Measurements from ENCODE around the gene HMOX1.

Gene HMOX1

DNA sequence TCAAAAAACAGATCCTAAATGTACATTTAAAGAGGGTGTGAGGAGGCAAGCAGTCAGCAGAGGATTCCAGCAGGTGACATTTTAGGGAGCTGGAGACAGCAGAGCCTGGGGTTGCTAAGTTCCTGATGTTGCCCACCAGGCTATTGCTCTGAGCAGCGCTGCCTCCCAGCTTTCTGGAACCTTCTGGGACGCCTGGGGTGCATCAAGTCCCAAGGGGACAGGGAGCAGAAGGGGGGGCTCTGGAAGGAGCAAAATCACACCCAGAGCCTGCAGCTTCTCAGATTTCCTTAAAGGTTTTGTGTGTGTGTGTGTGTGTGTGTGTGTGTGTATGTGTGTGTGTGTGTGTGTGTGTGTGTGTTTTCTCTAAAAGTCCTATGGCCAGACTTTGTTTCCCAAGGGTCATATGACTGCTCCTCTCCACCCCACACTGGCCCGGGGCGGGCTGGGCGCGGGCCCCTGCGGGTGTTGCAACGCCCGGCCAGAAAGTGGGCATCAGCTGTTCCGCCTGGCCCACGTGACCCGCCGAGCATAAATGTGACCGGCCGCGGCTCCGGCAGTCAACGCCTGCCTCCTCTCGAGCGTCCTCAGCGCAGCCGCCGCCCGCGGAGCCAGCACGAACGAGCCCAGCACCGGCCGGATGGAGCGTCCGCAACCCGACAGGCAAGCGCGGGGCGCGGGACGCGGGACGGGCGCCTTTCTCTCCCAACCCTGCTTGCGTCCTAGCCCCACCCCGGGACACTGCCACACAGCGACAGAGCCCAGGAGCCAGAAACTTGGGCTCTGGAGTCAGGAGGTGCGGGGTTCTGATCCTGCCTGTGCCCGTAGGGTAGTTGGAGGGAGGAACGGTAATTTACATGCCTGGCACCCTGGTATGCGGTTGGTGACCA, at the start of gene HMOX1:
Gene HMOX1 (plus strand): TSS at position 560 of the 887 bp plus-strand sequence. CDS start 78 bp downstream, at position 638.
- peak; percentile 90 for DNase-seq (ENCODE audit: low read depth)

GRCh38 chr22:35332278-35332677, 48.6 kb upstream of the HMOX1 start:
- no peak for DNase-seq (ENCODE audit: low read depth)

DNA sequence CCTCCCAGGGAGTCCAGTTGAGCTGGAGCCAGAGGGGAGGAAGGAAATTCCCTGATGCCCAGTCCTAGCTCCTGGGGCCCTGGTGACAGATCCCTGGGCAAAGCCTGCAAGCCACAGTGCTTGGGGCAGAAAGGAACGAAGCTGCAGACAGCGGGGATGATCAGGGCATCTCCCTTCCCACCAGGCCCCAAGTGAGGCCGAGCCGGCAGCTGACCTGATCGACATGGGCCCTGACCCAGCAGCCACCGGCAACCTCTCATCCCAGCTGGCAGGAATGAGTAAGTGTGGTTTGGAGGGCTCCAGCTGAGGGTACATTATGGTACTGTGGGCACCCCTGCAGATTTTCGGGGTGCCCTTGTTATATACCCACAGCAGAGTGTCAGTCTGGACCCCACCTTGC, 47.7 kb upstream of the HMOX1 start:
- DNase-seq (ENCODE audit: low read depth) = no peak

DNA sequence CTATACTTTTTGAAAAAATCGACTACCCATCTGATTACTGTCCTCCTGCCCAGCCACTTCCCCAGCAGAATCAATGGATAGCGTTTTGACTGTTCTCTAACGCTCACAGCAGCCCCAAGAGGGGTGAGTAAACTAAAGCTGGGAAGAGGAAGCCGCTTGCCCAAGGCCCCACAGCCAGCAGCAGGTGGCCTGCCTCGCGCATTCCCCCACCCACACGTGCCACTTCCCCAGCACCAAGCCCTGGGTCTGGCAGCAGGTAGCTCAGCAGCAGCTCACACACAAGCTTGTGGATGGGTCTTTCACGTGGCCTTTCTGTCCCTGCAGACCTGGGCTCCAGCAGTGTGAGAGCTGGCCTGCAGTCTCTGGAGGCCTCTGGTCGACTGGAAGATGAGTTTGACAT, 46.9 kb upstream of the HMOX1 start:
- no peak for DNase-seq (ENCODE audit: low read depth)

DNA sequence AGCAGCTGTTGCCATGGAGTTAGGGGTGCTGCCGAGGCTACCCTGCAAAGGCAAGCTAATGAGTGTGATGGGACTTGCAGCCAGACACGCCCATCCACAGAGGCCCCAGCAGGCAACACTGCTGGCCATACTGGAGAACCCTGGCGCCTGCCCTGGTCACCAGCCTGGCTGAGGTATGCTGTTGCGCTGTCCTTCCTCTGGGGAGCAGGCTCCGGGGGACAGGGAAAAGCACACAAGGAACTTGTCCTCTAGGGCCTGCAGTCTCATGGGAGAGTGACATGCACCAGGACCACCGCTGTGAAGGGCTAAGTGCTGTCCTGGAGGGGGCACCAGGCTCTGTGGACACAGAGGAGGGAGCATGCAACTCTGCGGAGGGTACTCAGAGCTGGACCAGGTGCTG, 45.4 kb upstream of the HMOX1 start:
- DNase-seq (ENCODE audit: low read depth) = no peak

DNA sequence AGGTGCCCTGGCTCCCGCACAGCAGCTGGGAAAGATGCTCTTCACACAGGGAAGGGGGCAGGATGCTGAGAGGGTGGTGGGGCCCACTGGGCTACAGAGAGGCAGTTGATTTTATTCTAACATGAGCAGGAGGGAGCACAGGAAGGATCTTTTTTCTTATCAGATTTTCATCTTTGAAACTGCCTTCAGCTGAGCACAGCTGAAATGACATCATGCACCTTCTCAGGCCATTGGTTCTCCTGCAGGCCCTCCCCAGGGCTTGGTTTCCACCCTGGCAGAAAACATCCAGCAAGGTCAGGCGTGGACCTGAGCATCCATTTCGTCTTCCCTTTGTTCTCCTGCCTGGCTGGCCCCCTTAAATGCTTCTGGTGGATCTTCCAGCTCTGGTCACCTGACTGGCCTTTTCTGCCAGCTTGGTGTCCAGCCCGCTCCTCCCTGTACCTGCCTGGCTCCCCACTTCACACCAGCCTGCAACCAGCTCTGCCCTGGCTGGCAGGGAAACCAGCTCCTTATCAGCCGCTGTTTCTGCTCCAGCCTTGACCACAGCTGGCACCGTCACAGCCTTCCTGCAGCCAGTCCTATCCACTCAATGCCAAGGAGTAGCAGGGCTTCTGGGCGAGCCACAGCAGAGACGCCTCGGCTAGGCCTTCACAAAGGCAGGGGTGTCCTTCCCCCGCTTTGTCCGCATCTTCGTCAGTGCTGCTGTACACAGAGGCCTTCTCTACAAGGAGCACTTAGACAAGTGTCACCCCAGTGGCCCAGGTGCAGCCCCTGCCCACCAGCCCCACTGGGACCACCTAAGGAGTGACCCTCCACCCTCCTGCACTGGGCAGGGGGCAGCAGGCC, 44.7 kb upstream of the HMOX1 start:
- no peak for DNase-seq (ENCODE audit: low read depth)

- no peak for DNase-seq (ENCODE audit: low read depth)
Observed at GRCh38 chr22:35337932-35338331, 43.0 kb upstream of the HMOX1 start.

GRCh38 chr22:35341090-35341874, 39.6 kb upstream of the HMOX1 start:
- DNase-seq (ENCODE audit: low read depth) = no peak

- DNase-seq (ENCODE audit: low read depth) = no peak
Observed at GRCh38 chr22:35342390-35342789, 38.5 kb upstream of the HMOX1 start.

DNA sequence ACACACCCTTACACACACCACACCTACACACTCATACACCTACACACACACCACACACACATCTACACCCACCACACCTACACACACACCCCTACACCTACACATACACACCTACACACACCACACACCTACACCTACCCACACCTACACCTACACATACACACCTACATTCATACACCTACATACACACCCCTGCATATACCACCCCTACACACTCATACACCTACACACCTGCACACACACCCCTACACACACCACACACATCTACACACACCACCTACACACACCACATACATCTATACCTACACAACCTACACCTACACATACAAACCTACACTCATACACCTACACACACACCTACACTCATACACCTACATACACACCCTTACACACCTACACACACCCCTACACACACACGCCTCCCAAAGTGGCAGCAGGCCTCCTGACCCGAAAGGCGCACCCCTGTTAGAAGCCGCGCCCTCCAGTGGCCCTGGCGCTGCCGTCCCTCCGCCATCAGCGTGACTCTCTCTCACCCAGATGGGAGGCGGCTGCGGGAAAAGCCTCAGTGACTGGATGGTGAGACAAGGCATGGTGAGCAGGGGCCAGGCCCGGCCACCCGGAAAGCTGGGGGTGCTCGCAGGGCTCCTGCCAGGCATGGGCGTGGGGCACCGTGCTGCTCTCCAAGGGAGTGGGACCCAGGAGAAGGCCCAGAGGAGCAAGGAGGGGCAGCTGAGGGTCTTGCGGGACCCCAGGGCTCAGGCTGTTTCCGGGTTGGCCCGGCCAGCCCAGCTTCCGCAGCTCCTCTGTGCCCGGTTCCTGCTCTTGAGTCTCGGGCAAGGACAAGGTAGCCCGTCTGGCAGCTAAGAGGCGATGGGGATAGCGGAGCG, 37.0 kb upstream of the HMOX1 start:
- no peak for DNase-seq (ENCODE audit: low read depth)

- DNase-seq (ENCODE audit: low read depth) = no peak
Observed at GRCh38 chr22:35344956-35345690, 35.8 kb upstream of the HMOX1 start.

DNA sequence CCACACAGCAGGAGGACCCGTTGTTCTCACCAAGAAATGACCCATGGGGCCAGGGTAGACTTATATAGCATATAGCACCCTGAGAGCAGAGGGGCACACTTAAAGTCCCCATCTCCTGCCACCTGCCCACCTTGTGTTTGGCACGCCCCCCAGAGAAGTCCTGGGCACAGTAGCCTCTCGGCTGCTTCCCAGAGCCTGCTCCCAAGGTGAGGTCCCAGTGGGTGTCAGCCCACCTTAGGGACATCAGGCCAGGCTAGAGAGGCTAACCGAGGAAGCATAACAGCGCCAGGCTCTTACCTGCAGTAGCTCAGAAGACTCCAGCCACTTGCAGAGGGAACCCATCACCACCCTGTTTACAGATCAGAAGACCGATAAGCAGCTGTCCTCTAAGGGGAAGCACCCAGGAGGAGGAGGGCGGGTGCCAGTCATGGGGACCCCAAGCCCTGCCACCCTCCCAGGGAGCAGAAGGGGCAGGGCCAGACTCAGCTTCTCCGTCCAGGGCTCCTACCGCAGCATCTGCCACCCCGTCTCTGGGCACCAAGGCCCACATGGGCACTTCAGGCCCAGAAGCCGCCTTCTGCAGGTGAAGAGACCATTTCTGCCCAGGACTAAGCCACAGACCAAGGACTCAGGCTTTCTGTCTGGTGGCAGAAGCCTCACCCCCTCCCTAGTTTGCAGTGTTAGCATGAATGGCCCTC, 34.9 kb upstream of the HMOX1 start:
- DNase-seq (ENCODE audit: low read depth) = no peak

- DNase-seq (ENCODE audit: low read depth) = no peak
Observed at GRCh38 chr22:35346596-35347220, 34.2 kb upstream of the HMOX1 start.

DNA sequence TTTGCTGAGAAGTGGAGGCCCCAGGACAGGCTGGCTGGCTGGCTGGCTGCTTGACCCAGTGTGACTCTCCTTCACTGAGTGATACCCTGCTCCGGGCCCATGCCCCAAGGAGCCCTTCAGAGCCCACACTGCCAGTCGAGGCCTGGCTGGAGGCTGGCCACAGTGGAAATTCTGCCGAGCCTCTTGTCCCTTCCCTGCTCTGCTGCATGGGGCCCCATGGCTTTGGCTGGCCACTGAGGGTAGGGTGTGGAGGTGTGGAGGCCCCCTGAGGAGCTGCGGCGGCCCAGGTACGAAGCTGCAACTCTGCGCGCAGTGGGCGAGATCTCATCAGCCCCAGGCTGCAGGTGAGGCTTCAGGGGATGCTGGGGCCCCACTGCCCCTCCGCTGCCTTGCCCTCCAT, 33.4 kb upstream of the HMOX1 start:
- no peak for DNase-seq (ENCODE audit: low read depth)

GRCh38 chr22:35348026-35348590, 32.8 kb upstream of the HMOX1 start:
- no peak for DNase-seq (ENCODE audit: low read depth)

GRCh38 chr22:35348703-35349102, 32.2 kb upstream of the HMOX1 start:
- DNase-seq (ENCODE audit: low read depth) = no peak

- DNase-seq (ENCODE audit: low read depth) = no peak
Observed at GRCh38 chr22:35349368-35349703, 31.6 kb upstream of the HMOX1 start.

GRCh38 chr22:35349704-35350538, 31.0 kb upstream of the HMOX1 start:
- DNase-seq (ENCODE audit: low read depth) = no peak

Data from stromal cell of bone marrow (primary cell).